PC-3 (cell line): ENCODE data around the gene BAIAP3.

Source experiments
- EZH2 ChIP-seq: fragments of 300-600 bp; sonication (generic); IDR thresholded peaks from one replicate; pipeline ENCODE4 v1.6.1; 2017; ENCODE audit warnings: antibody characterized with exemption, mild to moderate bottlenecking, low read length; ENCODE audit not compliant: unreplicated experiment
- EZH2phosphoT487 ChIP-seq: fragments of 300-600 bp; sonication (generic); IDR thresholded peaks from 2 replicates; pipeline ENCODE4 v1.6.1; 2018; ENCODE audit warnings: mild to moderate bottlenecking, antibody characterized with exemption, low read length, borderline replicate concordance
- TF ChIP-seq, protein P1 (sequence below): fragments of 300-600 bp; sonication (generic); conservative IDR thresholded peaks from 2 replicates; pipeline ENCODE4 v1.5.1; 2017; ENCODE audit warnings: antibody characterized with exemption, low read depth, mild to moderate bottlenecking, low read length

DNA sequence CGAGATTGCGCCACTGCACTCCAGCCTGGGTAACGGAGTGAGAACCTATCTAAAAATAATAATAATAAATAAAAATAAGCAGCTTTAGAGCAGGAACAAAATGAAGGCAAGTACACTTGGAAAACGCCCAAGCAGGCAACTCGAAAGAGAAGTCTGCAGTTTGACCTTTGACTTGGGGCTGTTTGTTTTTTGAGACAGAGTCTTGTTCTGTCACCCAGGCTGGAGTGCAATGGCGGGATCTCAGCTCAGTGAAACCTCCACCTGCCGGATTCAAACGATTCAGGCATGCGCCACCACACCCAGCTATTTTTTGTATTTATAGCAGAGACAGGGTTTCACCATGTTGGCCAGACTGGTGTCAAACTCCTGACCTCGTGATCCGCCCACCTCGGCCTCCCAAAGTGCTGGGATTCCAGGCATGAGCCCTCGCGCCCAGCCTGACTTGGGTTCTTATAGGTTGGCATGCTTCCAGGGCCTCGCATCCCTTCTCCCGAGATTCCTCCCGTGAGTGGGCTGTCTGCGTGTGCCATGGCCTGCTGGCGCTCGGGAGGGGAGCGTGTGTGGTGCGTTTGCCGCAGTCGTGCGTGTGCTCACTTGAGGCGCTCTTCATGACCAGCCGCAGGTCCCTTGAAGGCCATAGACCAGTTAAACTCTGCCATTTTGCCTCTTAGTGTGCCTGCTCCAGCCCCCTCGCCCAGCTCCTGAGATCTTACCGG lies 42.4 kb upstream of the BAIAP3 start:
- TF ChIP-seq, protein P1, sequence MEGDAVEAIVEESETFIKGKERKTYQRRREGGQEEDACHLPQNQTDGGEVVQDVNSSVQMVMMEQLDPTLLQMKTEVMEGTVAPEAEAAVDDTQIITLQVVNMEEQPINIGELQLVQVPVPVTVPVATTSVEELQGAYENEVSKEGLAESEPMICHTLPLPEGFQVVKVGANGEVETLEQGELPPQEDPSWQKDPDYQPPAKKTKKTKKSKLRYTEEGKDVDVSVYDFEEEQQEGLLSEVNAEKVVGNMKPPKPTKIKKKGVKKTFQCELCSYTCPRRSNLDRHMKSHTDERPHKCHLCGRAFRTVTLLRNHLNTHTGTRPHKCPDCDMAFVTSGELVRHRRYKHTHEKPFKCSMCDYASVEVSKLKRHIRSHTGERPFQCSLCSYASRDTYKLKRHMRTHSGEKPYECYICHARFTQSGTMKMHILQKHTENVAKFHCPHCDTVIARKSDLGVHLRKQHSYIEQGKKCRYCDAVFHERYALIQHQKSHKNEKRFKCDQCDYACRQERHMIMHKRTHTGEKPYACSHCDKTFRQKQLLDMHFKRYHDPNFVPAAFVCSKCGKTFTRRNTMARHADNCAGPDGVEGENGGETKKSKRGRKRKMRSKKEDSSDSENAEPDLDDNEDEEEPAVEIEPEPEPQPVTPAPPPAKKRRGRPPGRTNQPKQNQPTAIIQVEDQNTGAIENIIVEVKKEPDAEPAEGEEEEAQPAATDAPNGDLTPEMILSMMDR = no peak
- TF ChIP-seq EZH2phosphoT487 = no peak
- no peak for TF ChIP-seq EZH2
